Activated T-helper 1 cell treated with anti-CD3 and anti-CD28 coated beads, Interleukin-2, amount 50 U/mL, for 16 hours (primary cell): Measurements from ENCODE around the gene FARS2.

ENCODE experiments used
- DNase-seq, 2 donors: peaks; one replicate each; pipeline ENCODE4 v3.0.0-alpha.2; 2020; ENCODE audit warnings: low read depth in 1 of 2, low spot score in 1 of 2

Gene FARS2

DNA sequence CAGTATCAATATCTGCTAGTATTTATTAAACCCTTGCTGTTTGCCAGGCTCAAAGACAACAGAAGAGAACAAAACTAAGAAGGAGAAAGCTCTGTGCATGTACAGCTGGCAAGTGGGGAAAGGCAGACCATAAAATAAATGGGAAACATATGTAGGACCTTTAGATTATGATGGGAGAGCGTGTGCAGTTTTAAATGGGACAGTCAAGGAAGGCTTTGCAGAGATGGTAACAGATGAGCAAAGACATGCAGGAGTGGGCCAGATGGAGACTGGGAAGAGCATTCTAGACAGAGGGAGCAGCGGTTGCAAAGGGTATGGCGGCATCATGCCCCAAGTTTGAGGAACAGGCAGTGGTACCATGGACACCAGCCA, 485.4 kb downstream of the FARS2 start:
- DNase-seq: no peak

DNA sequence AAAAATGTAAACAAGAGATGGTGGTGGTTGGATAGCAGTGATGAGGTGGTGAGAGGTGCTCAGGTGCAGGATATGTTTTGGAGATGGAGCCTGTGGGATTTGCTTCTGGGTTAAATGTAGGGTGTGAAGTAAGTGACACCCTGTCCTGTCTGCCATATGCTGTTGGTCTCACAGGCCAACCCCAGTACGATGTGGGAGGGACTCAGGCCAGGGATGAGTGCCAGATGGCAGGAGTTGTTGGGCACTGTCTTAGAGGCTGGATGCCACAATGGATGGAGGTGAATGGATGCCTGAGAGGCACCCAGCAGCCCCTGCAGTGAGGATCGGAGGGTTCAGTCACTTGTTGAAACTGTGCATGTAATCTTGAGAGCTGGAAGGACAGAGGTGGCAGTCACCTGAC, 486.1 kb downstream of the FARS2 start:
- no peak for DNase-seq

- DNase-seq: no peak
Observed at GRCh38 chr6:5749016-5749650, 487.8 kb downstream of the FARS2 start.

- no peak for DNase-seq
Observed at GRCh38 chr6:5749651-5750215, 488.4 kb downstream of the FARS2 start.

- DNase-seq: no peak
Observed at GRCh38 chr6:5751525-5752390, 490.4 kb downstream of the FARS2 start.

GRCh38 chr6:5752391-5752680, 491.0 kb downstream of the FARS2 start:
- no peak for DNase-seq

- DNase-seq: no peak
Observed at GRCh38 chr6:5753209-5753608, 491.9 kb downstream of the FARS2 start.

GRCh38 chr6:5754904-5755303, 493.6 kb downstream of the FARS2 start:
- no peak for DNase-seq

GRCh38 chr6:5759571-5759970, 498.3 kb downstream of the FARS2 start:
- DNase-seq: no peak

GRCh38 chr6:5761370-5761769, 500.1 kb downstream of the FARS2 start:
- DNase-seq: no peak

DNA sequence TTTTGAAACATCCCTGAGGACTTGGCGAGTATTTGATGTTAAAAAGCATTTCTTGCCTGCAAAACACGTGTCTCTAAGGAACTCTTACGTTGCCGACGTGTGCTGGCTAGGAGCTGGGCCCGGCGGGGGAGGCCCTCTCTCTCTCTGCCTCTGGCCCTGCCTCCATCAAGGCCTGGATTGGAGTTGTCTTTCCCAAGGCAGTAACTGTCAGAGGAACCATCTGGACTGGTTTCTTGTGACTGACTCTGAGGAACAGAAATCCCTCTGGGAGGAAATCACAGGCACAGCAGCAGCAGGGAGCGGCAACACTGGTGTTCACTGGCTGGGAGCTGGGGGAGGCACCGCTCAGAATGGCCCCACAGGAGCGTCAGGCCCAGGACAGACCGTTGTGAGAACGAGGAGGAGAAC, 501.3 kb downstream of the FARS2 start:
- no peak for DNase-seq

DNA sequence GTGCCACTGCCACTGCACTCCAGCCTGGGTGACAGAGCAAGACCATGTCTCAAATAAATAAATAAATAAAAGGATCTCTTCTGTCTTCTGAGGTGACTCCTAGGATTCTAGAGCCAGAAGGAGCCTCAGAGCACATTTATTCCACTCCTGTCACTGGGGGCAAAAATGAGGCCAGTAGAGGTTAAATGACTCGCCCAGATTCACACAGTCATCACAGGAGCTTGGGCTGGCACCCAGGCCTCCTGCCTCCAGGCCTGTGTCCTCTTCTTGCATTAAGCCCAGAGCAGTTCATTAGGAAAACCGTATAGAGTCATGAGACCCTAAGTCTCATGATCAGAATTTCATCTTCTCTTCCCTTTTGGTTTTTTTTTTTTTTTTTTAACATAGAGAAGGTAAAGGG, 502.1 kb downstream of the FARS2 start:
- no peak for DNase-seq

DNA sequence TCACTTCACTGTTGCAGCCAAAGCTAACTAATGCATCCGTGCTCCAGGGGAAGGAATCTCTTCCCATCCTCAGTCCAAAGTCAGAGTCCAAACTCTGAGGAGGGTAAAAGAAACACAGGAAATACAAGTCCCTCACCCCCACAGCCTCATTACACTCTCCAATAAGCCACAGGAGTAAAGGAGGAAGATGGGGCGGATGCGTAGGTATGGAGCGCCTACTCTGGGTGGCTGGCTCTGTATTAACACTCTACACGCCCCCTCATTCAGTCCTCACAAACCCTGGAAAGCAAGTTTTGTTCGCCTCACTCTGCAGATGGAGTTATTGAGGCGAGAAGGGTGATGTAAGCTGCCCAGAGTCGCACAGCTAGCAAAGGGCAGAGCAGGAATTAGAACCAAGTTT, 502.6 kb downstream of the FARS2 start:
- no peak for DNase-seq

- no peak for DNase-seq
Observed at GRCh38 chr6:5764401-5764955, 503.2 kb downstream of the FARS2 start.

GRCh38 chr6:5765141-5765760, 503.9 kb downstream of the FARS2 start:
- DNase-seq: no peak

DNA sequence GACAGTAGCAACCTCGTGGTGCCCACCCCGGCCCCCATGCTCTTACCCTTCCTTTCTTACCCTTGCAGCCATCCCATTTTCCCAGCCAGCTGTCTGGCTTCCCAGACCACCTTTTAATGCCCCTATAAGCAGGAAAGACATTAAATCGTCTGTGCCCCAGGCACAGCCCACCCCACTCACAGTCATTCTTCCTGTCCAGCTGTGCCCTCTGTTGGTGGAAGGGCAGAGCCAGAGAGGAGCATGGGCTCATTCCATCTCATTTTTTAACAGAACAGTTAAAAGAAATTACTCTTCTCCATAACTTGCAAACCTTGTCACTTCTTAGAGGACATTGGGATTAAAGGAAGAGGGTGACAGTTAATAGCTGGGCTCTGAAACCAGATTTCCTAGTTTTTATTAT, 504.9 kb downstream of the FARS2 start:
- DNase-seq: no peak

DNA sequence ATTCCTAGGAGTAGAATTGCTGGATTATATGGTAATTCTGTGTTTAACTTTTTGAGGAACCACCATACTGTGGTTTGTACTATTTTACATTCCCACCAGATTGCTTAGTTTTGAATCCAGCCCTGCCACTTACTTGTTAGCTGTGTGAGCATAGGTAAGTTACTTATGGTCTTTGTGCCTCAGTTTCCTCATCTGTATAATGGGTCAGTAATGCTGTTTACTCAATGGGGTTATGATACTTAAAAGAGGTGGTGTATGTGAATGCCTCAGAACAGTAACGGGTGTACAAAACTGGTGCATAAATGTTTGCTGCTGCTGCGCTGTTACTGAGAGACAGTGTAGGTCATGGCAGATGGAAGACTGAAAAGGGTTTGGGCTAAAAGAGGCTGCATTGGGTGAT, 506.2 kb downstream of the FARS2 start:
- no peak for DNase-seq

GRCh38 chr6:5771211-5771610, 509.9 kb downstream of the FARS2 start:
- no peak for DNase-seq

DNA sequence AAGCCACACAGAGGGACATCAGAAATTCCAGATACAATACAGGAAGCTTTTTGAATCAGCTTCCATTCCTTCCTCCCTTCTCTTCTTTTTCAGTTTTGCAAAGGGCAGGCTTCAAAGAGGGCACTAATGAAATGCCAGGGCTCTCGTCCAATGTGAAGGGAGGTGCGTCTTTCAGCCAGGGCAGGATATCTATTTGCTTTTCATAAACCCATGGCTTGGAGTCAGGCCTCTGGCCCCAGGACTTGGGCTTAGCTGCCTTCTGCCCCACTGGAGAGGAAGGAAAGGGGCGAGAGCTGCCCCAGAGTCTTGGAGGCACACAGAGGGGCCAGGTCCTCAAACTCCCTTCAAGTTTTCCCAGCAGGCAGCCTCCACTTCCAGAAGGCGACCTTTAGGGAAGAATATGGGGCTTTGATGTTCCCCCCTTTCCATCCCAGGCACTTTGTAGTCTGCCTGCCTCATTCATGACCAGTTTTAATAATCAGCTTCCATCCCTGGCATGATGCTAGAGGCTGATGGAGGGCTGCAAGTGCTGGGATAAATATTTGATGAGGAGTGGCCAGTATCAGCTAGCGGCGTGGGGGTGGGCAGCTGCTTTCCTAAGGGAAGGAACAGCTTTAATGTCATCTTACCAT, 510.6 kb downstream of the FARS2 start:
- no peak for DNase-seq

DNA sequence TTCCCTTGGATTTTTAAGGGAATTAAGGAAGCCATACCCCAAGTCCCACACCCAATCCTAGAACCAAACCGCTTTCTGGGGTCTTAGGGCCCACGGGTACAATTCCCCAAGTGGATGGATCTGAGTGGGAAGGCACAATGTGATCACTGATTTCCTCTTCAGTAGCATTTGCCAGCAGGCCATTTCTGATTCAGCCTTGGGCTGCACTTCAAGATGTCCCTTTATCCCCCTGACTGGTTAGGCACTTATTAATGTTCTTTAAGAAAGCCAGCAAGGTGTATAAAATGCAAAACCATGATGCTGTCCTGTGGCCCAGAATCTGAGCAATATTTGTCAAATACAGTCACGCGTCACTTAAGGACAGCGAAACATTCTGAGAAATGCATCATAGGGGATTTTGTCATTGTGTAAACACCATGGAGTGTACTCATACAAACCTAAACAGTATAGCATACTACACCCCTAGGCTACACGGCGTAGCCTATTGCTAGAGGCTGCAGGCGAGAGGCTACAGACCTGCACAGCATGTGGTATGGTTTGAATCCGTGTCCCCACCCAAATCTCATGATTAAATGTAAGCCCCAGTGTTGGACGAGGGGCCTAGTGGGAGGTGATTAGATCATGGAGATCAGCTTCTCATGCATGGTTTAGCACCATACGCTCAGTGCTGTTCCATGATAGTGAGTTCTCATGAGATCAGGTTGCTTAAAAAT, 511.3 kb downstream of the FARS2 start:
- no peak for DNase-seq

DNA sequence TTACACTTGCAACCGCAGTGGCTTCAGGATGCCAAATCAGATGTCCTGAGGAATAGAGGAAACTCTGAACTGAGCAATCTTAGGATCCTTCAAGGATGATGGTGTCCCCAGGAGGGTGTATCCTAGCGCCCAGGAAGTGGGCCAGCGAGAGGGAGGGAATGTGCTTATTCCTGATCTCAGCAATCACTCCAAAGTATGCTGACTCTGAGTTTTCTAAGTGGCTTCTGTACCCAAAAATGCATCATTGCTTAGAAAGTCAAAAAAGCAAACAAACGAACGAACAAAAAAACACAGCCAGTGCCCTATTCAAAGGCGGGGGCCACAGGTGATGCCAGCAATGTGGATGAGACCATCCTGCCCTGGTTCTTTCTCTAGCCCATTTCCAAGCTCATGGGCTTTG, 514.8 kb downstream of the FARS2 start:
- no peak for DNase-seq
